HG02870 (cell line): ENCODE measurements around the gene DAND5.
"Not testable (repeated sequence)": the region's sequence is repeated elsewhere in the genome, so short reads cannot be mapped to it uniquely, and the experiment has no call there.

ENCODE experiments used
- ATAC-seq: cut with Tn5 transposase; IDR thresholded peaks from one replicate; pipeline ENCODE4 v1.9.1; 2021; ENCODE audit warnings: mild to moderate bottlenecking, moderate library complexity; ENCODE audit not compliant: unreplicated experiment

Gene DAND5

DNA sequence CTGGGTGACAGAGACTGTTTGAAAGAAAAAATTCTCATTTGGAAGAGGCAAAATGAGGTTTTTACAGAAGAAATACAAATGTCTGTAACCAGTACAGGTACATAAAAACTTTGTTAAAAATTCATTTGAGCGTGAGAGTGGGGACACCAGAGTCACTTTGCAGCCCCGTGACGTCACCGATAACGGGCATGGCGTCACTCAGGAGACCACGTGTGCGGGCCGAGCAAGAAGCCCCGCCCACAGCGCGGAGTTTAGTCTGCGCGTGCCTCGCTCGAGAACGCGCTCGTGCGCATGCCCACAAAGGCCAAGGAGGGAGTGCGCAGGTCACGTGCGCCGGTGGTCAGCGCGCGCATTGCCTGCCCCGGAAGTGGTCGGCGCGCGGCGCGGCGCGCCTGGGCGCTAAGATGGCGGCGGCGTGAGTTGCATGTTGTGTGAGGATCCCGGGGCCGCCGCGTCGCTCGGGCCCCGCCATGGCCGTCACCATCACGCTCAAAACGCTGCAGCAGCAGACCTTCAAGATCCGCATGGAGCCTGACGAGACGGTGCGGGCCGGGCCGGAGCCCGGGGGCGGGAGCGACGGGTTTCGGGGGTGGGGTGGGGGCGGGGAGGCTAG is 23.8 kb upstream of the DAND5 start, which contains the start of gene RAD23A:
TSS of gene RAD23A (plus strand) at position 384 of the 613 bp plus-strand sequence. CDS start at position 471, 87 bp downstream.
- ATAC-seq: peak; percentile 73

DNA sequence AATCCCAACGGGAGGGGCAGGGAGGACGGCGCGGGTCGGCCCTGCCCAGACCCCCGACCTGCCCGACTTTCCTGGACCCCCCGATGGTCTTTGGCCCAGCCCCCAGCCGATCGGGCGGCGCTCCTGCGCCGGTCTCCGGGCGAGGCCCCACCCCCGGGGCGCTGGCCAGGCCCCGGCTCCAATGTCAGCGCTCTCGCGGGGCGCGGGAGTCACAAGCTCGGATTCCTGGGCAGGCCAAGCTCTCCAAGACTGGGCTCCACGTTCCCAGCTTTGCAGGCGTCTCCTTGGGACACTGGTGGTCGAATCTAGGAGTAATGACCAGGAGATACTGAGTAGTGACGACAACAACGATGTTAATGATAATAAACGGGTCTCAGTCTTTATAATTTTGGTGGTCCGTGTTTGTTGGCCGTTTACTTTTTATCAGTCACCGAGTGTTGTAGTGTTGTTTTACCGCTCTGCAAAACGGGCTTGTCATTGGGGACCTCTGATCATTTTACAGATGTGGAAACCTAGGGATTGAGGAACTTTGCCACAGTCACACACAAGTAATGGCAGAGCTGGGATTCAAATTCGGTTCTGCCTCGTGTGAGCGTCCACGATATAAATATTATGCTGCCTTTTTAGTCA is 23.2 kb upstream of the DAND5 start:
- peak; percentile 25 for ATAC-seq

DNA sequence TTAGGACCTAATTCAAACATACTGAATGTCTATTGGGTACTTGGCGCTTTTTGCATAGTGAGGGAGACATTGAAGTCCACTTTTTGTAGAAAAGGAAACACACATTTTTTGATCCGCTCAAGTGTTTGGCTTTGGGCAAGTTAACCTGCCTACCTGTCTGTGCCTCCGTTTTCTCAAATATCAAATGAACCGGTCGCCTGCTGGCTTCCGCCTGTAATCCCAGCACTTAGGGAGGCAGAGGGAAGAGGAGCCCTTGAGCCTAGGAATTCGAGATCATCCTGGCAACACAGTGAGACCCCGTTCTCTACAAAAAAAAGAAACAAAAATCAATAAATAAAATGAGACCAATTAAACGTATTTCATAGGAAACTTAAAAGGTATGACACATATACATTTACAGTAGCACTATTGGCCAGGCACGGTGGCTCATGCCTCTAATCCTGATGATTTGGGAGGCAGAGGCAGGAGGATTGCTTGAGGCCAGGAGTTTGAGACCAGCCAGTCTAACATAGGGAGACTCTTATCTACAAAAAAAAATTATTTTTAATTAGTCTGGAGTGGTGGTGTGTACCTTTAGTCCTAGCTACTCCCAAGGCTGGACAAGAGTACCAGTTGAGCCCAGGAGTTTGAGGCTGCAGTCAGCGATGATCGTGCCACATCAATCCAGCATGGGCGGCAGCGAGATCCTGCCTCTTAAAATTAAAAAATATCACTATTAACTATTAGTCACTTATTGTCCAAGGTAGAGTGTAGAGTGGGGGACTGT is 22.5 kb upstream of the DAND5 start:
- no peak for ATAC-seq

DNA sequence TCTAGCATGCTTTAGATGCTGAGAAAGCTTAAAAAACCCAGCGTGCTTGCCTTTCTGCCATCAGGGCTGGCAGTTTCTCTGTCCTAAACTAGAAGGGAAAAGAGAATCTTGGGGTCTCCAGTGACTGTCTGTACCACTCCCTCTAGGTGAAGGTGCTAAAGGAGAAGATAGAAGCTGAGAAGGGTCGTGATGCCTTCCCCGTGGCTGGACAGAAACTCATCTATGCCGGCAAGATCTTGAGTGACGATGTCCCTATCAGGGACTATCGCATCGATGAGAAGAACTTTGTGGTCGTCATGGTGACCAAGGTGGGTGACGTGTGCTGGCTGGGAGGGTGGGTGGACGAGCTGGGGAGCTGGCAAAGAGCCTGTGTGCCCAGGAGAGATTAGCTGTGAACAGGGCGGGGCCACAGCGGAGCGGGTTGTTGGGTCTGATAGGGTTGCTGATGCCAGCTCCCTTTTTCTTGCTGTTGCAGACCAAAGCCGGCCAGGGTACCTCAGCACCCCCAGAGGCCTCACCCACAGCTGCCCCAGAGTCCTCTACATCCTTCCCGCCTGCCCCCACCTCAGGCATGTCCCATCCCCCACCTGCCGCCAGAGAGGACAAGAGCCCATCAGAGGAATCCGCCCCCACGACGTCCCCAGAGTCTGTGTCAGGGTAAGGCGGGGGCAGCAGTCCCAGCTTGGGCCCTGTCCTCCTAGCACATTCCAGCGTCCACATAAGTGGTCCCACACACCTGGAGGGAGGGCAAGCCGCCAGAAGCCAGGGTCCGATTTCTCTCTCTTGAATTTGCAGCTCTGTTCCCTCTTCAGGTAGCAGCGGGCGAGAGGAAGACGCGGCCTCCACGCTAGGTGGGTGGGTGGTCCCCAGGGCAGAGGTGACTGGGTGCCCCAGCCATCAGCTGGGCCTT is 21.4 kb upstream of the DAND5 start:
- ATAC-seq: no peak

DNA sequence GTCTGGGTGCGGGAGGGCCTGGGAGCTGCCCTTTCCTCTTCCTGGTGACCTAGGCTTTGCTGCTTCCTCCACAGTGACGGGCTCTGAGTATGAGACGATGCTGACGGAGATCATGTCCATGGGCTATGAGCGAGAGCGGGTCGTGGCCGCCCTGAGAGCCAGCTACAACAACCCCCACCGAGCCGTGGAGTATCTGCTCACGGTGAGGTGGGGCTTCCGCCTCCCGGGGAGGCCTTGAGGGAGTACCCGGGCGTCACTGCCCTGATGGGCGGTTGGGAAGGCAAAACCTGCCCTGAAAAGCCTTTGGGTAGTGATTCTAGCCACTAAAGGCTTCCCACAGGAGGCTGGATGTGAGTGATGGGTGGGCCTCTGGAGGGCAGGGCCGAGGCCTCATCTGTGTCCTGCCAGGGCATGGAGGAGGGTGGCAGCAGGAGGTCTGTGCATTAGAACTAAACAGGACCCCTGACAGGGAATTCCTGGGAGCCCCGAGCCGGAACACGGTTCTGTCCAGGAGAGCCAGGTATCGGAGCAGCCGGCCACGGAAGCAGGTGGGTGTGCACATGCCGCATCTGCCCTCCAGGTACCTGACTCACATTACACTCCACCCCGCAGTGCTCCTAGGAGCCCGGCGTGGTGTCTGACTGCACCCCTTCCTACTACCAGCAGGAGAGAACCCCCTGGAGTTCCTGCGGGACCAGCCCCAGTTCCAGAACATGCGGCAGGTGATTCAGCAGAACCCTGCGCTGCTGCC is 20.6 kb upstream of the DAND5 start:
- no peak for ATAC-seq

DNA sequence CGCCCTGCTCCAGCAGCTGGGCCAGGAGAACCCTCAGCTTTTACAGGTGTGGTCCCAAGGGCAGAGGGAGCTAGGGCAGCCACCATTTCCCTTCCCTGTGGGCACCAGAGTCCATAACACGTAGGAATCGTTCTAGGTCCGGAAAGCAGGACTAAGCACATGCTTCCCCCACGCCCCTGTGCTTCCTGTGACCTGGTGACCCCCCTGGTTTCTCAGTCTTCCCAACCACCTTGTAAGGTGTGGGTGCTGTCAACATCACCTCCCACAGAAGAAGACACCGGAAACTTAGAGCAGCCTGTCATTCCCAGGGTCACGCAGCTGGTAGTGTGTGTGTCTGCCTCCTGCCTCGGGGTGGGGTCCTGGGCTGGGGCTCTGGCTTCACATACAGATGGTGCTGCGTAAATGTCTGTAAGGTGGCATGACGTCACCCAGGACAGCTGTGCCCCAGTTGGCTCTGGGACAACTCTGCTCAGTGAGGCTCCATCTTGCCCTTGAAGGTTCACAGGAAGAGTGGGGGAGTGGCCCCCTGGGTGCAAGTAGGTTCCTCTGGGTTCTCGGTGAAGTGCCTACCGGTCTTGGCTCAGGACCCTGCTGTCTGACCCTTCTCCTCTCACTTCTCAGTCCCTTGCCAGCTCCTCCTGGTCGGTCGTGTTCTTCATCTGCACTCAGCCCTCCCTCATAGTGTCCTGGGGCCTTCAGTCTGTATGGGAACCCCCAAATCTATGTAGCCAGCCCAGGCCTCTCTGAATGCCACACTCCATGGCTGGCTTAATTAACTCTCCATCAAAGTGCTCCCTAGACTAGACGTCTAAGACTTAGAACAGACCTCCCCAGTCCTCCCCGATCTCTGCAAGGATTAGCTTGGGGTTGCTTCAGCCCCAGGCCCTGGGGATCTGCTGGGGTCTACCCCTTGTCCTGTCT is 19.8 kb upstream of the DAND5 start:
- ATAC-seq: no peak

DNA sequence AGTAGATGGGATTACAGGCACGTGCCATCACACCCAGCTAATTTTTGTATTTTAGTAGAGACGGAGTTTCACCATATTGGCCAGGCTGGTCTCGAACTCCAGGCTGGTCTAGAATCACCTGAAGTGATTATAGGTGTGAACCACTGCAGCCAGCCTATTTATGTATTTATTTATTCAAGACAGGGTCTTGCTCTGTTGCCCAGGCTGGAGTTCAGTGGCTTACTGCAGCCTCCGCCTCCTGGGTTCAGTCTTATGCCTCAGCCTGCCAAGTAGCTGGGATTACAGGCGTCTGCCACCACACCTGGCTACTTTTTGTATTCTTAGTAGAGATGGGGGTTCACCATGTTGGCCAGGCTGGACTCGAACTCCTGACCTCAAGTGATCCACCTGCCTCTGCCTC is 17.3 kb upstream of the DAND5 start:
- not testable (repeated sequence) for ATAC-seq

DNA sequence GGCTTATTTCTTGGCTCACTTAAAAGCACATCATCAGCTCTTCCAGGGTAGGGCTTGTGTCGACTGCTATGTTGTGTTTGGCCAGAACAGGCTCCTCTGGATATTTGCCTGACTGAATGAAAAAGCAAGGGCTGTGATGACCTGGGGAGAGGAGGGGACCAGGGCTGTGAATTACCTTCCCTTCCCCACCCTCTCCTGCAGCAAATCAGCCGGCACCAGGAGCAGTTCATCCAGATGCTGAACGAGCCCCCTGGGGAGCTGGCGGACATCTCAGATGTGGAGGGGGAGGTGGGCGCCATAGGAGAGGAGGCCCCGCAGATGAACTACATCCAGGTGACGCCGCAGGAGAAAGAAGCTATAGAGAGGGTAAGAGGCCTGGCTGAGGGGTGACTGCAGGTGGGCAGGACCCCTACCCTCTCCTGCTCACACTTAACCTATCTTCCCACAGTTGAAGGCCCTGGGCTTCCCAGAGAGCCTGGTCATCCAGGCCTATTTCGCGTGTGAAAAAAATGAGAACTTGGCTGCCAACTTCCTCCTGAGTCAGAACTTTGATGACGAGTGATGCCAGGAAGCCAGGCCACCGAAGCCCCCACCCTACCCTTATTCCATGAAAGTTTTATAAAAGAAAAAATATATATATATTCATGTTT is 16.8 kb upstream of the DAND5 start:
- ATAC-seq: no peak

DNA sequence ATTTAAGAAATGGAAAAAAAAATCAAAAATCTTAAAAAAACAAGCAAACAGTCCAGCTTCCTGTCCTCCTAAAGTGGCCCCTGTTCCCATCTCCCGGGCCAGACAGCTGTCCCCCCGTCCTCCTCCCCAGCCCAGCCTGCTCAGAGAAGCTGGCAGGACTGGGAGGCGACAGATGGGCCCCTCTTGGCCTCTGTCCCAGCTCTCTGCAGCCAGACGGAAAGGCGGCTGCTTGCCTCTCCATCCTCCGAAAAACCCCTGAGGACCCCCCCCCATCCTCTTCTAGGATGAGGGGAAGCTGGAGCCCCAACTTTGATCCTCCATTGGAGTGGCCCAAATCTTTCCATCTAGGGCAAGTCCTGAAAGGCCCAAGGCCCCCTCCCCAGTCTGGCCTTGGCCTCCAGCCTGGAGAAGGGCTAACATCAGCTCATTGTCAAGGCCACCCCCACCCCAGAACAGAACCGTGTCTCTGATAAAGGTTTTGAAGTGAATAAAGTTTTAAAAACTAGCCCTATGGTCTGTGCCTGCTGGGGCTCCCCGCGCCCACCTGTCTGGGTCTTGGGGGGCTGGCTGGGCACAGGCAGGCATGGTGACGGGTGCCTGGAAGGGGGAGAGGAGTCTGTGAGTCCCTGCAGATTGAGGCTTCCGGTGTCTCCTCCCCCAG is 16.1 kb upstream of the DAND5 start:
- no peak for ATAC-seq

DNA sequence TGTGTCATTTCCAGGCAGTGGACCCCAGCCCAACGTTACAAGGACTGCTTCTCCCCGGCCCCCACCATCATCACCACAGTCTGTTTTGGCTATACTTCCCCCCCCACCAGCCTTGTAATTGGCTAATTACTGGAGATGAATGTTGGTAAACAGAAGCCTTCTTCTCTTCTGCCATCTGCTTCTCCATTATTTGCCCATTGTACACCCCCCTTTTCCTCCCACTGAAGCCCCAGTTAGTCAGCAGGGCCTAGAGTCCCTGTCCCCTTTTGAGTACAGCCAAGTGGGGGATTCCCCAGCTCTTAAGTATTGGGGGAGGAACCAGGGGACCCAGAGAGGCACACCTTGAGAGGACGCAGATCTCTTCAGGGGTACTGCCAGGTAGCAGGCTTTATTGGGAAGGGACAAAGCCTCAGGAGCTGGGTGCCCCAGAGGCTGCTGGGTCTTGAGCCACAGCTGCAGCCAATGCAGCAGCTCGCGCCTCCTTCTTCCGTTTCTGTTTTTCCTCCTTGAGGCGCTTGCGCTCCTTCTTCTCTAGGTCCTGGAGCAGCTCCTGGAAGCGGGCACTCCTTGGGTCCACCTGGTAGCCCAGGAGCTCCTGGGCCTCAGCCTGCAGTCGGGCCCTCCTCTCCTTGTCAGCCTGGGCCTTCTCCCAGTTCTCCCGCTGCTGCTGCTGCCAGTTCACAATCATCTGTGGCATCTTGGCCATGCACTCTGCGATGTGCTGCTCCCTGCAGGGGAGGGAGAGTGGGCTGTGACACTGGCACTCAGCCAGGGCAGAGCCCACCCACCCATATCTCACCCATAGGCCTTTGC is 15.4 kb upstream of the DAND5 start:
- no peak for ATAC-seq

DNA sequence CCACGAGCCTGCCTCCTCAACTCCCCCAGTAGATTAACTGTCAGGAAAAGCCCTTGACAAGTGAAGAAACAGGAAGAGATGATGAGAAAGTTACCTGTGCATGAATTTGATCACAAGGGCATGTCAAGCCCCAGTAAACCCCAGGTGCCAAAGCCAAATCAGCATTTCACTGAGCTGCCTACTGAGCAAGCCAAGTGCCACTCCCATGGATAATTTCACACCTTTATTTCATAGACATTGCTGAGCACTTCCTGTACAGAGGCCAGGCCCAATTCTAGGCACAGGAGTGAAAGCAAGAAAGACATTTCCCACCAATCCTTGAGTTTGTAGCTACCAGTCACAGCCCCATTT is 14.8 kb upstream of the DAND5 start:
- no peak for ATAC-seq

DNA sequence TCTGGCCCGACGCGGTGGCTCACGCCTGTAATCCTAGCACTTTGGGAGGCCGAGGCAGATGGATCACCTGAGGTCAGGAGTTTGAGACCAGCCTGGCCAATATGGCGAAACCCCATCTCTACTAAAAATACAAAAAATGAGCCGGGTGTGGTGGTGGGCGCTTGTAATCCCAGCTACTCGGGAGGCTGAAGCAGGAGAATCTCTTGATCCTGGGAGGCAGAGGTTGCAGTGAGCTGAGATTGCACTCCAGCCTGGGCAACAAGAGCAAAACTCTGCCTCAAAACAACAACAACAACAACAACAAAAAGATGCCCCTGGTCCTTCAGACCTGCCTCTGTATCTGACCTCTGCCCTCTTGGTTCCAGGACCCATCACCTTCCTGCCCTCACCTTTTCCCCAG is 13.8 kb upstream of the DAND5 start:
- not testable (repeated sequence) for ATAC-seq

DNA sequence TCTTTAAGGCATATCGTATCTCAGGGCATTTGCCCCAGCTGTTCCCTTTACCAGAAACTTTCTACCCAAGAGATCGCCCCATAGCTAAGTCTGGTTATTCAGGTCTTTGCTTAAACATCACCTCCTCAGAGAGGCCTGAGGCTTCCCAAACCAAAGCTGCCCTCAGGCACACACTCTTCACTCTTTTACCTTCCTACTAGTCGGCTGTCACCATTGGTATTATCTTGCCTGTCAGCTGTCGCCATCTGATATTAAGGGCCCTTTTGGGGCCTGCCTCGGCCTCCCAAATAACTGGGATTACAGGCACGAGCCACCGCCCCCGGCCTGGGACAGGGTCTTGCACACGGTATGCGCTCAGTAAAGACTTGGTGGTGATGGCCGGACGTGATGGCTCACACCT is 13.4 kb upstream of the DAND5 start:
- ATAC-seq: no peak

DNA sequence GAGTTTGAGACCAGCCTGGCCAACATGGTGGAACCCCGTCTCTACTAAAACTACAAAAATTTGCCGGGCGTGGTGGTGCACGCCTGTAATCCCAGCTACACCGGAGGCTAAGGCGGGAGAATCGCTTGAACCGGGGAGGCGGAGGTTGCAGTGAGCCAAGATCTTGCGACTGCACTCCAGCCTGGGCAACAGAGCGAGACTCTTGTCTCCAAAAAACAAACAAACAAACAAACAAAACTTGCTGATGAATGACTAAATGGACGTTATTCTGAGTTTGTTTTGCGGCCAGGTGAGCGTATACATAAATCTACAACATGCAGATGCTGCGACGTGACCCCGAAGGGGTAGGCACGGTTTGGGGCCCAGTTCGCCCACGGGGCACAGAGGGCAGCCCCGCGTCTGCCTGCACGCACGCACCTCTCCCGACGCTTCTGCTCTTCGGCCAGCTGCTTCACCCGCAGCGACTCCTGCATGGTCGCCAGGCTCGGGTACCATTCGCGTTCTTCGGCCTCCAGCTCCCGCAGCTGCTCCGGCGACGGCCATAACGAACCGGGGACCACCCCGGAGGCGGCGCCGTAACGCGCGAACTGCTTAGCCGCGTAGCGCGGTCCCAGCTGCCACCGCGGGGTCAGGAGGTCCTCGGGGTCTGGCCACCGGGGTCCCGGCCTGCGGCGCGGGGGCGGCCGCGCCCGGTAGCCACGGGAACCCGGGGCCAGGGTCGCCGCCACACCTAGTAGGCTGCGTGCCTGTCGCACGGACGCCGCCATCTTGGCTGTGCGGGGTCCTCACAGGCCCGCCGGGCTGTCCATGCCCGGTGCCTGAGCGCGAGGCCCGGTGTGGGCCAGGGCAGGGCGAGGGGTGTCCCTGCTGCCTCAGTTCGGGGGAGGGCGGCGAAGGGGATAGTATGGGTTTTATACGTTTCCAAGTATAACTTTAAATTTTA is 12.7 kb upstream of the DAND5 start, which contains the start of gene GADD45GIP1:
TSS of gene GADD45GIP1 (minus strand) at position 778 of the 943 bp plus-strand sequence. CDS start at position 767, 11 bp downstream.
- ATAC-seq: no peak

DNA sequence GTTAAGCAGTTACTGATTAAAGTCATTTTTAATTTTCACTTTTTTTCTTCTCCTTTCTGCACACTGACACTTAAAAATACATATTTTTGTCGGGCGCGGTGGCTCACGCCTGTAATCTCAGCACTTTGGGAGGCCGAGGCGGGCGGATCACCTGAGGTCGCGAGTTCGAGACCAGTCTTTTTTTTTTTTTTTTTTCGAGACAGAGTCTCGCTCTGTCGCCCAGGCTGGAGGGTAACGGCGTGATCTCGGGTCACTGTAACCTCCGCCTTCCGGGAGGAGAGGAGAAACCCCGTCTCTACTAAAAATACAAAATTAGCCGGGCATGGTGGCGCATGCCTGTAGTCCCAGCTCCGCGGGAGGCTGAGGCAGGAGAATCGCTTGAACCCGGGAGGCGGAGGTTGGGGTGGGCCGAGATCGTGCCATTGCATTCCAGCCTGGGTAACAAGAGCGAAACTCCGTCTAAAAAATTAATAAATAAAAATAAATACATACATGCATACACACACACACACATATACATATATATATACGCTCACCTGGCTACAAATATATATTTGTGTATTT is 11.9 kb upstream of the DAND5 start:
- ATAC-seq: not testable (repeated sequence)

DNA sequence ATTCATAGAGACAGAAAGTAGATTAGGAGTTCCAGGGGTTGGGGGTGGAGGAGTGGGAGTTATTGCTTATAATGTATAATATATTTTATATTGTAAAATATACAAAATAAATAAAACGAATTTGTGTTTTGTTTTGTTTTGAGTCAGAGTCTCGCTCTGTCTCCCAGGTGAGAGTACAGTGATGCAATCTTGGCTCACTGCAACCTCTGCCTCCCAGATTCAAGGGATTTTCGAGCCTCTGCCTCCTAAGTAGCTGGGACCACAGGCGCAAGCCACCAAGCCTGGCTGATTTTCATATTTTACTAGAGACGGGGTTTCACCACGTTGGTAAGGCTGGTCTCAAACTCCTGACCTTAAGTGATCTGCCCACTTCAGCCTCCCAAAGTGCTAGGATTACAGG is 9.9 kb upstream of the DAND5 start:
- ATAC-seq: no peak
